Duodenal mucosa (tissue), 2 donors: Measurements from ENCODE around the gene TMC5.
A peak's percentile ranks its signal among the peaks of the same experiment; 100 is the strongest.

Source experiments
- H3K27ac ChIP-seq: one replicate; pipeline ENCODE4 v1.7.0; 2013; ENCODE audit warnings: low read depth, low read length
- H3K27me3 ChIP-seq, 2 donors: one replicate each; pipeline ENCODE4 v1.7.0; 2013; ENCODE audit warnings: low read length in 2 of 2, control low read depth in 1 of 2; ENCODE audit not compliant: insufficient read depth in 2 of 2, control insufficient read depth in 1 of 2
- H3K36me3 ChIP-seq, 2 donors: one replicate each; pipeline ENCODE4 v1.7.0; 2013; ENCODE audit warnings: low read length in 2 of 2, control low read depth in 1 of 2; ENCODE audit not compliant: insufficient read depth in 2 of 2, control insufficient read depth in 1 of 2
- H3K4me1 ChIP-seq, 2 donors: one replicate each; pipeline ENCODE4 v1.7.0; 2013; ENCODE audit warnings: low read length in 2 of 2, control low read depth in 1 of 2; ENCODE audit not compliant: insufficient read depth in 2 of 2, control insufficient read depth in 1 of 2
- H3K4me3 ChIP-seq, 2 donors: one replicate each; pipeline ENCODE4 v1.7.0; 2013; ENCODE audit warnings: low read length in 2 of 2, low read depth in 1 of 2
- H3K9ac ChIP-seq, 2 donors: one replicate each; pipeline ENCODE4 v1.7.0; 2013; ENCODE audit warnings: low read length in 2 of 2, low read depth in 1 of 2
- H3K9me3 ChIP-seq, 2 donors: one replicate each; pipeline ENCODE4 v1.7.0; 2013; ENCODE audit warnings: low read length in 2 of 2, control low read depth in 1 of 2; ENCODE audit not compliant: control insufficient read depth in 1 of 2

Gene TMC5

GRCh38 chr16:19479302-19479721 is 61.6 kb downstream of the TMC5 start:
- H3K27me3 ChIP-seq, result no peaks in the 10 kb centered on the region
- no peak overlapping the region for H3K9ac ChIP-seq
- H3K4me3 ChIP-seq, result no peak overlapping the region
- H3K9me3 ChIP-seq, result no peaks in the 10 kb centered on the region
- H3K4me1 ChIP-seq, result no peaks in the 10 kb centered on the region
- no peak overlapping the region for H3K27ac ChIP-seq
- H3K36me3 ChIP-seq, result peaks cover 23 to 63% of the 10 kb centered on the region in 2 donors

DNA sequence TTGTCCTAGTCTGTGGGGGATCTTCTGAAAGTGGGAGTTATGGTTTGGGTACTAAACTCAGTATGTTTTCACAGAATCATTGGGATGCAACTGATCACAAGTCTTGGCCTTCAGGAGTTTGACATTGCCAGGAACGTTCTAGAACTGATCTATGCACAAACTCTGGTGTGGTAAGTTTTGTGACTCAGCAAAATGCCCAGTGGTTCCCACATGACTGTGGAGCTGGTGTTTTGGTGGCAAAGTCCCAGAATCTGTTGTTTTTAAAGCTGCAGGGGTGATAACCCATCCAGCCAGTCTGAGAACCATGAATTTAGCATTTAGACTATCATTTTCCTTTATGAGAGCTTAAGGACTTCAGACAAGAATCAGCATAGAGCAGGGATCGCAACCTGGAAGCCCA is 63.6 kb downstream of the TMC5 start:
- Histone ChIP-seq H3K36me3 (peaks cover 24 to 60% of the 10 kb centered on the region in 2 donors), H3K27ac (no peak overlapping the region), H3K4me3 (no peak overlapping the region), H3K27me3 (no peaks in the 10 kb centered on the region), H3K9me3 (no peaks in the 10 kb centered on the region), H3K9ac (no peak overlapping the region), H3K4me1 (no peaks in the 10 kb centered on the region)

GRCh38 chr16:19481769-19482168 is 64.1 kb downstream of the TMC5 start:
- Histone ChIP-seq H3K9ac (no peak overlapping the region), H3K9me3 (no peaks in the 10 kb centered on the region), H3K27ac (no peak overlapping the region), H3K27me3 (no peaks in the 10 kb centered on the region), H3K4me3 (no peak overlapping the region), H3K36me3 (peaks cover 22 to 56% of the 10 kb centered on the region in 2 donors), H3K4me1 (peaks cover 0 to 1% of the 10 kb centered on the region in 2 donors)

DNA sequence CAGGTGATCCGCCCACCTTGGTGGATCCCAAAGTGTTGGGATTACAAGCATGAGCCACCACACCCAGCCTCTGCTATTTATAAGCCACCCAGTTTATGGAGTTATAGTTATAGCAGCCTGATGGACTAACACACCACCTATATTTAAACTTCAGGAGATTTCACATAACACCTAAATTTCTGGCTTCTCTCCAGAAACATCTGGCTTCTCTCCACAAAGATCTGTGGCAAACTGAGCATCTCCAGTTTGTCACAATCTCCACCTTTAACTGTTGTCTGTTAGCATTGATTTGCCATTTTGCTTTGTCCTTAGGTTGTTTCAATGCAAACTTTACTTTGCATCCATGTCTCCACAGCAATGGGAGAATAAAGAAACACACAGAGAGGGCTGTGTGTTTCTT is 64.6 kb downstream of the TMC5 start:
- Histone ChIP-seq H3K9me3 (no peaks in the 10 kb centered on the region), H3K27me3 (no peaks in the 10 kb centered on the region), H3K27ac (no peak overlapping the region), H3K4me3 (no peak overlapping the region), H3K4me1 (peaks cover 0 to 6% of the 10 kb centered on the region in 2 donors), H3K9ac (no peak overlapping the region), H3K36me3 (peaks cover 19 to 53% of the 10 kb centered on the region in 2 donors)

DNA sequence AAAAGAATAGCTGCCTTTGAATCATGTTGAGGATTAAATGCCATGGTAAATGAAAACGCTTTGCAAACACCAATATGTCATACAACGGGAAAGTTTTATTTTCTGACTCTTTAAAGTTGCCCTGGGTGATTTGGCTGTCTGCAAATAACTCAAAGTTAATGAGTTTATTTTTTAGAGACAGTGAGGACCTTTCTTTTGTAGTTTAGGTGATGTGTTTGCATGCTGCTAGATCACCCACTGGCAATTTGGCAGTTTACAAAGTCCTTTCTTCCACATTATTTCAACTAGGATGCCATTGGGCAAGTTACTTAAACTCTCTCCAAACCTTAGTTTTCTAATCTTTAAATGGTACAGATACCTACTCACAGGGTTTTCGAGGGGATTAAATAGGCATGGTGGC is 66.4 kb downstream of the TMC5 start:
- Histone ChIP-seq H3K36me3 (peaks cover 13 to 35% of the 10 kb centered on the region in 2 donors), H3K9ac (no peak overlapping the region), H3K27ac (no peak overlapping the region), H3K9me3 (no peaks in the 10 kb centered on the region), H3K4me3 (no peak overlapping the region), H3K4me1 (peaks cover 6 to 17% of the 10 kb centered on the region in 2 donors), H3K27me3 (no peaks in the 10 kb centered on the region)

DNA sequence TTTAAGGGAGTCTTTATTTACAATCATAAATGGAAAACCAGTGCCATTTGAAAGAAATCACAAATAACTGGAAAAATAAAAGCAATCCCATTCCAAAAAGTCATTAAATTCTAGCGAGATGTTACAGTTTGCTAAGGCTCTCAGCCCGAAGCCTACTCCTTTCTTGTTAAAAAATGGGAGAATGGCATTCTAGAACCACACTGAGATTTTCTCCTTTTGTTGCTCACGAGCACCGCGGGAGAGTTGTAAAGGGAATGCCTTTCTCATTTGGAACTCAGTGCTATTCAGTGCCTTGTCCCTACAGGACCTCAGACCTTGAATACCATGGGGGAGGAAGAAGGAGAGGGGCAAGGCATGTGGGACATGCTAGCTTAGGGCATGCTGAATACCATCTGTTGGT is 67.9 kb downstream of the TMC5 start:
- H3K9me3 ChIP-seq, result no peaks in the 10 kb centered on the region
- H3K4me3 ChIP-seq, result no peak overlapping the region
- H3K9ac ChIP-seq, result no peak overlapping the region
- peaks cover 21 to 37% of the 10 kb centered on the region in 2 donors for H3K36me3 ChIP-seq
- H3K27me3 ChIP-seq, result no peaks in the 10 kb centered on the region
- H3K27ac ChIP-seq, result no peak overlapping the region
- peaks cover 7 to 18% of the 10 kb centered on the region in 2 donors for H3K4me1 ChIP-seq

GRCh38 chr16:19486051-19486450 is 68.4 kb downstream of the TMC5 start:
- Histone ChIP-seq H3K4me3 (no peak overlapping the region), H3K9ac (no peak overlapping the region), H3K27me3 (no peaks in the 10 kb centered on the region)

GRCh38 chr16:19486750-19487325 is 69.2 kb downstream of the TMC5 start:
- no peaks in the 10 kb centered on the region for H3K9me3 ChIP-seq
- H3K4me3 ChIP-seq, result no peak overlapping the region
- H3K4me1 ChIP-seq, result peaks cover 7 to 18% of the 10 kb centered on the region in 2 donors
- H3K36me3 ChIP-seq, result peaks cover 16 to 34% of the 10 kb centered on the region in 2 donors
- no peaks in the 10 kb centered on the region for H3K27me3 ChIP-seq
- H3K27ac ChIP-seq, result no peak overlapping the region
- peak overlapping the region in 1 of 2 donors; percentile 18 for H3K9ac ChIP-seq

More at GRCh38 chr16:19486051-19486450, 68.4 kb downstream of the TMC5 start:
- Histone ChIP-seq H3K36me3 (peaks cover 20 to 39% of the 10 kb centered on the region in 2 donors), H3K9me3 (no peaks in the 10 kb centered on the region), H3K27ac (no peak overlapping the region), H3K4me1 (peaks cover 7 to 18% of the 10 kb centered on the region in 2 donors)

- H3K4me3 ChIP-seq, result peak overlapping the region in 1 of 2 donors; percentile 36
- H3K4me1 ChIP-seq, result peaks cover 7 to 18% of the 10 kb centered on the region in 2 donors
- peak overlapping the region; percentile 78 for H3K27ac ChIP-seq
Observed at GRCh38 chr16:19488213-19488640, 70.5 kb downstream of the TMC5 start.

DNA sequence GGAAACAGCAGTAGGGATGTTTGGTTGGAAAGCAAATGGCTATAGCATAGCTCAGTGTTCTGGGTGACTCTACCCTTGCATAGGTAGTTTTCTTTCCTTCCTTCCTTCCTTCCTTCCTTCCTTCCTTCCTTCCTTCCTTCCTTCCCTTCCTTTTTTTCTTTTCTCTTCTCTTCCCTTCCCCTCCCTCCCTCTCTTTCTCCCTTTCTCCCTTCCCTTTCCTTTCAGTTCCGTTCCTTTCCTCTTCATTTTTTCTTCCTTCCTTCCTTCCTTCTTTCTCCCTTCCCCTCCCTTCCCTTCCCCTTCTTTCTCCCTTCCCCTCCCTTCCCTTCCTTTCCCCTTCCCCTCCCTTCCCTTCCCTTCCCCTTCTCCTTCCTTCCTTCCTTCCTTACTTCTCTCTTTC is 72.9 kb downstream of the TMC5 start:
- Histone ChIP-seq H3K36me3 (peaks cover 17 to 21% of the 10 kb centered on the region in 2 donors), H3K27me3 (no peaks in the 10 kb centered on the region), H3K27ac (no peak overlapping the region)

More at GRCh38 chr16:19488213-19488640, 70.5 kb downstream of the TMC5 start:
- Histone ChIP-seq H3K36me3 (peaks cover 16 to 37% of the 10 kb centered on the region in 2 donors), H3K27me3 (no peaks in the 10 kb centered on the region), H3K9me3 (no peaks in the 10 kb centered on the region), H3K9ac (peak overlapping the region; percentile 15 to 54)

More for the DNA sequence above, 72.9 kb downstream of the TMC5 start:
- H3K9me3 ChIP-seq, result no peaks in the 10 kb centered on the region
- no peak overlapping the region for H3K9ac ChIP-seq
- H3K4me3 ChIP-seq, result no peak overlapping the region
- peaks cover 7 to 18% of the 10 kb centered on the region in 2 donors for H3K4me1 ChIP-seq
